ENCODE measurements around the gene MAD1L1. TPM values are rescaled to one million over a fixed set of nuclear protein-coding genes. Genes with fewer than 3 reads are reported as not detected.

The MAD1L1 gene
- polyA plus RNA-seq, 3 donors from 2014 or later, result 85.0 to 166 (median 97.0) TPM

GRCh38 chr7:2140216-2141020 lies 92.3 kb downstream of the MAD1L1 start:
- H3K9me3 Mint-ChIP-seq, result no peaks in the 10 kb centered on the region
- DNase-seq, result no peak
- H3K4me3 Mint-ChIP-seq, result no peak overlapping the region
- no peak overlapping the region for H3K27ac Mint-ChIP-seq
- H3K36me3 Mint-ChIP-seq, result peaks cover 3 to 12% (median 9%) of the 10 kb centered on the region in 3 donors
- no peaks in the 10 kb centered on the region for H3K27me3 Mint-ChIP-seq (ENCODE audit: low read depth in 3 of 3)
- peaks cover 11 to 13% of the 10 kb centered on the region in 2 donors for H3K4me1 Mint-ChIP-seq

GRCh38 chr7:2139004-2139699 lies 93.6 kb downstream of the MAD1L1 start:
- H3K27ac Mint-ChIP-seq, result no peak overlapping the region
- peaks cover 3 to 20% (median 9%) of the 10 kb centered on the region in 3 donors for H3K36me3 Mint-ChIP-seq
- H3K4me3 Mint-ChIP-seq, result no peak overlapping the region
- no peak for DNase-seq
- H3K27me3 Mint-ChIP-seq (ENCODE audit: low read depth in 3 of 3), result no peaks in the 10 kb centered on the region
- H3K9me3 Mint-ChIP-seq, result no peaks in the 10 kb centered on the region
- H3K4me1 Mint-ChIP-seq, result peaks cover 11 to 13% of the 10 kb centered on the region in 2 donors

GRCh38 chr7:2138146-2138765 lies 94.5 kb downstream of the MAD1L1 start:
- H3K4me1 Mint-ChIP-seq, result peaks cover 11 to 13% of the 10 kb centered on the region in 2 donors
- peak; percentile 29 to 41 (median 40) for DNase-seq
- H3K36me3 Mint-ChIP-seq, result peaks cover 3 to 25% (median 9%) of the 10 kb centered on the region in 3 donors
- H3K9me3 Mint-ChIP-seq, result no peaks in the 10 kb centered on the region
- H3K27ac Mint-ChIP-seq, result peak overlapping the region in 4 of 6 donors; percentile 17 to 69 (median 40)
- peak overlapping the region in 2 of 5 donors; percentile 27 to 60 for H3K4me3 Mint-ChIP-seq
- H3K27me3 Mint-ChIP-seq (ENCODE audit: low read depth in 3 of 3), result no peaks in the 10 kb centered on the region

GRCh38 chr7:2134740-2135139 lies 98.0 kb downstream of the MAD1L1 start:
- no peak overlapping the region for H3K4me3 Mint-ChIP-seq
- H3K27me3 Mint-ChIP-seq (ENCODE audit: low read depth in 3 of 3), result no peaks in the 10 kb centered on the region
- DNase-seq, result no peak
- H3K4me1 Mint-ChIP-seq, result peaks cover 11 to 15% of the 10 kb centered on the region in 2 donors
- no peaks in the 10 kb centered on the region for H3K9me3 Mint-ChIP-seq
- H3K36me3 Mint-ChIP-seq, result peaks cover 3 to 33% (median 7%) of the 10 kb centered on the region in 3 donors
- no peak overlapping the region for H3K27ac Mint-ChIP-seq

- Mint-ChIP-seq H3K27me3 (ENCODE audit: low read depth in 3 of 3) (peaks cover 0 to 2% (median 0%) of the 10 kb centered on the region in 3 donors), H3K36me3 (peaks cover 3 to 33% (median 7%) of the 10 kb centered on the region in 3 donors), H3K27ac (no peak overlapping the region), H3K4me1 (peaks cover 0 to 2% of the 10 kb centered on the region in 2 donors), H3K4me3 (no peak overlapping the region), H3K9me3 (no peaks in the 10 kb centered on the region)
- no peak for DNase-seq
Measured at GRCh38 chr7:2132243-2132642, 100.5 kb downstream of the MAD1L1 start.

- H3K27ac Mint-ChIP-seq, result no peak overlapping the region
Measured at GRCh38 chr7:2131800-2132199, 100.9 kb downstream of the MAD1L1 start.

GRCh38 chr7:2131341-2131740 lies 101.4 kb downstream of the MAD1L1 start:
- Mint-ChIP-seq H3K4me1 (peaks cover 0 to 2% of the 10 kb centered on the region in 2 donors), H3K27me3 (ENCODE audit: low read depth in 3 of 3) (peaks cover 0 to 2% (median 0%) of the 10 kb centered on the region in 3 donors), H3K4me3 (no peak overlapping the region), H3K9me3 (no peaks in the 10 kb centered on the region), H3K36me3 (peaks cover 3 to 33% (median 7%) of the 10 kb centered on the region in 3 donors), H3K27ac (no peak overlapping the region)
- DNase-seq, result no peak

More at GRCh38 chr7:2131800-2132199, 100.9 kb downstream of the MAD1L1 start:
- Mint-ChIP-seq H3K36me3 (peaks cover 3 to 33% (median 7%) of the 10 kb centered on the region in 3 donors), H3K9me3 (no peaks in the 10 kb centered on the region), H3K4me3 (no peak overlapping the region), H3K4me1 (peaks cover 0 to 2% of the 10 kb centered on the region in 2 donors), H3K27me3 (ENCODE audit: low read depth in 3 of 3) (peaks cover 0 to 2% (median 0%) of the 10 kb centered on the region in 3 donors)
- DNase-seq, result no peak

GRCh38 chr7:2130096-2130375 lies 102.7 kb downstream of the MAD1L1 start:
- peaks cover 0 to 3% (median 0%) of the 10 kb centered on the region in 3 donors for H3K27me3 Mint-ChIP-seq (ENCODE audit: low read depth in 3 of 3)
- no peak overlapping the region for H3K27ac Mint-ChIP-seq
- peaks cover 0 to 2% of the 10 kb centered on the region in 2 donors for H3K4me1 Mint-ChIP-seq
- no peak overlapping the region for H3K4me3 Mint-ChIP-seq
- no peaks in the 10 kb centered on the region for H3K9me3 Mint-ChIP-seq
- DNase-seq, result no peak
- peaks cover 0 to 29% (median 7%) of the 10 kb centered on the region in 3 donors for H3K36me3 Mint-ChIP-seq

GRCh38 chr7:2129323-2130095 lies 103.2 kb downstream of the MAD1L1 start:
- H3K4me3 Mint-ChIP-seq, result no peak overlapping the region
- no peaks in the 10 kb centered on the region for H3K9me3 Mint-ChIP-seq
- peaks cover 0 to 3% (median 0%) of the 10 kb centered on the region in 3 donors for H3K27me3 Mint-ChIP-seq (ENCODE audit: low read depth in 3 of 3)
- no peak for DNase-seq
- no peak overlapping the region for H3K27ac Mint-ChIP-seq
- H3K4me1 Mint-ChIP-seq, result peaks cover 0 to 2% of the 10 kb centered on the region in 2 donors
- peaks cover 0 to 25% (median 5%) of the 10 kb centered on the region in 3 donors for H3K36me3 Mint-ChIP-seq

GRCh38 chr7:2128601-2129322 lies 104.0 kb downstream of the MAD1L1 start:
- no peak overlapping the region for H3K4me3 Mint-ChIP-seq
- H3K9me3 Mint-ChIP-seq, result no peaks in the 10 kb centered on the region
- H3K27ac Mint-ChIP-seq, result no peak overlapping the region
- peaks cover 0 to 2% of the 10 kb centered on the region in 2 donors for H3K4me1 Mint-ChIP-seq
- DNase-seq, result no peak
- peaks cover 0 to 17% (median 3%) of the 10 kb centered on the region in 3 donors for H3K36me3 Mint-ChIP-seq
- peaks cover 0 to 3% (median 0%) of the 10 kb centered on the region in 3 donors for H3K27me3 Mint-ChIP-seq (ENCODE audit: low read depth in 3 of 3)

- H3K27ac Mint-ChIP-seq, result no peak overlapping the region
- peaks cover 0 to 3% (median 0%) of the 10 kb centered on the region in 3 donors for H3K27me3 Mint-ChIP-seq (ENCODE audit: low read depth in 3 of 3)
- H3K9me3 Mint-ChIP-seq, result no peaks in the 10 kb centered on the region
Measured at GRCh38 chr7:2126621-2127020, 106.1 kb downstream of the MAD1L1 start.

GRCh38 chr7:2125931-2126330 lies 106.8 kb downstream of the MAD1L1 start:
- H3K4me1 Mint-ChIP-seq, result peaks cover 2 to 5% of the 10 kb centered on the region in 2 donors
- no peak overlapping the region for H3K4me3 Mint-ChIP-seq
- H3K27me3 Mint-ChIP-seq (ENCODE audit: low read depth in 3 of 3), result peaks cover 0 to 3% (median 0%) of the 10 kb centered on the region in 3 donors
- no peak overlapping the region for H3K27ac Mint-ChIP-seq
- peaks cover 0 to 5% (median 0%) of the 10 kb centered on the region in 3 donors for H3K36me3 Mint-ChIP-seq
- no peaks in the 10 kb centered on the region for H3K9me3 Mint-ChIP-seq
- no peak for DNase-seq

More at GRCh38 chr7:2126621-2127020, 106.1 kb downstream of the MAD1L1 start:
- Mint-ChIP-seq H3K4me1 (peaks cover 2 to 5% of the 10 kb centered on the region in 2 donors), H3K36me3 (peaks cover 0 to 5% (median 0%) of the 10 kb centered on the region in 3 donors), H3K4me3 (no peak overlapping the region)
- no peak for DNase-seq
